ENCODE data around the gene DNLZ. TPM values are rescaled to one million over a fixed set of nuclear protein-coding genes. Genes with fewer than 3 reads are reported as not detected.
A peak's percentile ranks its signal among the peaks of the same experiment; 100 is the strongest.

DNLZ gene
- polyA plus RNA-seq, 1 of the 3 experiments (the other 2 are of a cell fraction): 40.6 TPM

- POLR2A ChIA-PET: interaction anchor here (1.0 to 2.1 kb wide), 2 partner anchors 36 to 69 kb away, joined by 3 to 11 read pairs; partner anchors contain the start of gene DNLZ
- peak within 1 kb of the TSS; percentile 88 for H2AFZ ChIP-seq (ENCODE audit: low read depth)
- H3K9me2 ChIP-seq: no peaks in the 10 kb centered on the region
- no peaks in the 10 kb centered on the region for H3K9me3 ChIP-seq
- peak within 1 kb of the TSS; percentile 82 to 84 for H3K4me3 ChIP-seq (ENCODE audit: low read depth in 2 of 2, low read length in 1 of 2)
- TF ChIP-seq MAX (IDR thresholded peaks at IDR 0.05; ENCODE audit: low read depth) (no peak), USF1 (IDR thresholded peaks at IDR 0.05; ENCODE audit: borderline replicate concordance, low read depth) (no peak), GATA2 (CRISPR knock-in tag; IDR thresholded peaks at IDR 0.05) (no peak), POLR2AphosphoS5 (IDR thresholded peaks at IDR 0.05; ENCODE audit: low read depth, low read length) (peak; percentile 63), NRF1 (IDR thresholded peaks at IDR 0.05; ENCODE audit: low read depth, low read length) (0 out of 2 replicates have a peak, but pooled peaks have one; percentile 13), GABPA (IDR thresholded peaks at IDR 0.05; ENCODE audit: low read depth) (peak; percentile 39; the same call in 1 of the 2 replicates), TCF12 (IDR thresholded peaks at IDR 0.05) (no peak), USF2 (IDR thresholded peaks at IDR 0.05; ENCODE audit: borderline replicate concordance, low read depth, low read length) (no peak), EZH2phosphoT487 (IDR thresholded peaks at IDR 0.05; ENCODE audit: borderline replicate concordance, low read depth) (no peak), SIN3A (IDR thresholded peaks at IDR 0.05; ENCODE audit: borderline replicate concordance, low read depth, low read length) (peak; percentile 48; the same call in 1 of the 2 replicates)
- CTCF ChIA-PET: interaction anchor here (1.5 to 8.1 kb wide), 6 partner anchors 10 to 45 kb away, joined by 6 to 60 read pairs (median 12); partner anchors contain the start of genes CARD9 and DNLZ
- peak; percentile 94 for DNase-seq
- peak within 1 kb of the TSS; percentile 85 for H3K9ac ChIP-seq
- peaks cover 0 to 5% of the 10 kb centered on the region in 2 experiments for H3K36me3 ChIP-seq (replicated peaks in 1 of 2; ENCODE audit: control insufficient read depth in 1 of 2, insufficient read depth in 2 of 2, low read length in 1 of 2)
- H3K79me2 ChIP-seq (ENCODE audit: insufficient read depth): peaks cover 43% of the 10 kb centered on the region
- H3K27me3 ChIP-seq (ENCODE audit: insufficient read depth): no peaks in the 10 kb centered on the region
- H3K27ac ChIP-seq (ENCODE audit: low read depth in 2 of 2, low read length in 1 of 2): peak within 1 kb of the TSS; percentile 87 to 98
- H3K4me1 ChIP-seq (ENCODE audit: control insufficient read depth in 1 of 2, insufficient read depth in 2 of 2, low read depth in 1 of 2, low read length in 1 of 2): peaks cover 24 to 50% of the 10 kb centered on the region in 2 experiments
- H4K20me1 ChIP-seq (ENCODE audit: insufficient read depth): peaks cover 36% of the 10 kb centered on the region
- 0% methylated on average over 7 of the region's 88 CpGs for WGBS (ENCODE audit: low lambda C conversion rate)
- peak within 1 kb of the TSS; percentile 100 for H3K4me2 ChIP-seq
- H3F3A ChIP-seq (replicated peaks; ENCODE audit: insufficient read depth): peaks cover 3% of the 10 kb centered on the region
Observed at GRCh38 chr9:136327304-136327974, 36.1 kb downstream of the DNLZ start, which contains the start of gene GPSM1. Gene GPSM1, plus strand, starts transcription at chr9:136327539. Its CDS starts 157 bp downstream, at chr9:136327696.

- H3K4me3 ChIP-seq (ENCODE audit: low read depth in 2 of 2, low read length in 1 of 2): peak overlapping the region; percentile 48 to 84; a peak in 3 of 4 replicates
- peak overlapping the region; percentile 88; the same call in 1 of the 2 replicates for H2AFZ ChIP-seq (ENCODE audit: low read depth)
- ChIA-PET CTCF (interaction anchor here (0.7 to 8.1 kb wide), 11 partner anchors 10 to 162 kb away, joined by 3 to 91 read pairs (median 6); partner anchors contain the start of genes CARD9 and DNLZ), POLR2A (interaction anchor here (0.8 to 1.3 kb wide), 5 partner anchors 21 to 83 kb away, joined by 3 to 5 read pairs (median 4); no protein-coding TSS in a partner anchor)
- H3K27ac ChIP-seq (ENCODE audit: low read depth in 2 of 2, low read length in 1 of 2): peak overlapping the region; percentile 87 to 98
- H3K4me2 ChIP-seq: peak overlapping the region; percentile 90
- DNase-seq: no peak
- WGBS (ENCODE audit: low lambda C conversion rate): 50% methylated on average over 9 of the region's 17 CpGs
- no peaks in the 10 kb centered on the region for H3K9me3 ChIP-seq
- H3K9ac ChIP-seq: peak overlapping the region; percentile 67
- H3K36me3 ChIP-seq (replicated peaks in 1 of 2; ENCODE audit: control insufficient read depth in 1 of 2, insufficient read depth in 2 of 2, low read length in 1 of 2): peaks cover 0 to 2% of the 10 kb centered on the region in 2 experiments
- TF ChIP-seq CTCF (IDR thresholded peaks at IDR 0.05) (no peak), MAX (IDR thresholded peaks at IDR 0.05; ENCODE audit: low read depth) (0 out of 2 replicates have a peak, but pooled peaks have one; percentile 10), JUND (IDR thresholded peaks at IDR 0.05) (no peak), RCOR1 (IDR thresholded peaks at IDR 0.05; ENCODE audit: low read length) (no peak), FOXJ3 (CRISPR knock-in tag; IDR thresholded peaks at IDR 0.05) (no peak; the same call in 1 of the 2 replicates), SIN3A (IDR thresholded peaks at IDR 0.05; ENCODE audit: borderline replicate concordance, low read depth, low read length) (no peak), NFIC (IDR thresholded peaks at IDR 0.05; ENCODE audit: borderline replicate concordance) (no peak)
- H3K9me2 ChIP-seq: no peaks in the 10 kb centered on the region
- peaks cover 24 to 50% of the 10 kb centered on the region in 2 experiments for H3K4me1 ChIP-seq (ENCODE audit: control insufficient read depth in 1 of 2, insufficient read depth in 2 of 2, low read depth in 1 of 2, low read length in 1 of 2)
- peaks cover 37% of the 10 kb centered on the region for H3K79me2 ChIP-seq (ENCODE audit: insufficient read depth)
- peaks cover 3% of the 10 kb centered on the region for H3F3A ChIP-seq (replicated peaks; ENCODE audit: insufficient read depth)
- no peaks in the 10 kb centered on the region for H3K27me3 ChIP-seq (ENCODE audit: insufficient read depth)
- peaks cover 31% of the 10 kb centered on the region for H4K20me1 ChIP-seq (ENCODE audit: insufficient read depth)
Observed at GRCh38 chr9:136326761-136327303, 36.7 kb downstream of the DNLZ start.

Measured in SK-N-SH (cell line).